Ramos (cell line): ENCODE results near the gene PPME1.

Experiments used
- in situ Hi-C: fragments of 300-500 bp; cut with MboI; formaldehyde crosslinking; loops from one replicate; pipeline ENCODE4 v1.14.3; 2022; ENCODE audit warnings: low sequenced_read_pairs; ENCODE audit not compliant: unreplicated experiment

The PPME1 gene

DNA sequence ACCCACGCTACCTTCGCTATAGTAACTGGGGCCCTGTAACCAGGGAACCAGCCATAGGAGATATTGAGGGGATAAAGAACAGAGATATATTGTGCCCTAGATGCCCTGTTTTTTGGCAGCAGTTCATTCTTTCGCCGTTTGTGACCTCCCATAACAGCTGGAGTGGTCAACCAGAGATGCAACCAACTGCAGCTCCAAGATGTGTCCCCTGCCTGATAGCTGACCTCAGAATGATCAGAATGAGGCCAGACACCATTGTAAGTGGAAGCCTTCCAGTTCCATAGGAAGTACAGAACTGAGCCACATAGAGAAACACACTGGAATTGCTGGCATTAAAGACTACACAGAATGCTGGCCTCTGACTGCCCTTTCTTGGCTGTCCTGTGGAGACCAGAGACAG is 101.2 kb downstream of the PPME1 start:
- in situ Hi-C loops: no loop called here

GRCh38 chr11:74276581-74276980 is 105.5 kb downstream of the PPME1 start:
- in situ Hi-C loops: no loop called here

GRCh38 chr11:74278103-74278502 is 107.0 kb downstream of the PPME1 start:
- in situ Hi-C loops: no loop called here

- in situ Hi-C loops: no loop called here
Observed at GRCh38 chr11:74278721-74279161, 107.7 kb downstream of the PPME1 start.

- in situ Hi-C loops: no loop called here
Observed at GRCh38 chr11:74279256-74279655, 108.2 kb downstream of the PPME1 start.

GRCh38 chr11:74280494-74280893 is 109.4 kb downstream of the PPME1 start:
- in situ Hi-C loops: no loop called here

DNA sequence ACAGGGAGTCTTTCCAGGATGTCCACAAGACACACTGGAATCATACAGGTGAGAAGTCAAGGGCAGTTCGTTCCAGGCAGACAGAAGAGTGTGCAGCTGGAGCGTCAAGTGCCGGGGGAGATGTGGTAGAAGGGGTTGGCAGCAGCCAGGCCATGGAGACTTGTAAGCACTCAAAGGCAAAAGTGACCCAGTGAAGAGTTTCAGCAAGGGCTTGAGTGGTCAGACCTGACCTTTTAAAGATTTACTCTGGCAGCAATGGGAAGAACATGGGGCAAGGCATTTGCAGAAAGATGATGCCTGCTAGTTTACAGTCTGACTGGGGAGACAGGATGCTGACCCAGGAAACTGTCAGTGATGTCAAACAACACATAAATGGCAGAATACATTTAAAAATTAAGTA is 111.3 kb downstream of the PPME1 start:
- in situ Hi-C loops: no loop called here

DNA sequence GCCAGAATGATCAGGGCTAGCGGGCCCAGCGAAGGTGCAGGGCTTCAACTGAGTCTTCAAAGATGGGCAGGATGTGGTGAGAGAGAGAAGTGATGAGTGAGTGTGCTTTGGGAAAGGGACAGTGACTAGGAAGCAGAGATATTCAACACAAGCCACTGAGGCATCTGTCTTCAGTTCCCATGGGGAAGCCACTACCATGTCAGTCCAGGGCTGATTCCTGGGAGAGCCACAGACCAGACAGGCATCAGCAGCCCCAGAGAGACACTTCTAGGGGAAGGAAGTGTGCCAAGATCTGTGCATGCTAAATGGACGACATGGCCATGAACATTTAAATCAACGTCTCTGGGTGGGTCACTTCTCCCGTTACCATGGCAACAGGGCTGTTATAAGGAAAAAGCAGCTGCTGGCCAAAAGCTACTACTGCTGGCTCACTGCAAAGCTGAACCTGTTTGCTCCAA is 111.9 kb downstream of the PPME1 start:
- in situ Hi-C loops: no loop called here

DNA sequence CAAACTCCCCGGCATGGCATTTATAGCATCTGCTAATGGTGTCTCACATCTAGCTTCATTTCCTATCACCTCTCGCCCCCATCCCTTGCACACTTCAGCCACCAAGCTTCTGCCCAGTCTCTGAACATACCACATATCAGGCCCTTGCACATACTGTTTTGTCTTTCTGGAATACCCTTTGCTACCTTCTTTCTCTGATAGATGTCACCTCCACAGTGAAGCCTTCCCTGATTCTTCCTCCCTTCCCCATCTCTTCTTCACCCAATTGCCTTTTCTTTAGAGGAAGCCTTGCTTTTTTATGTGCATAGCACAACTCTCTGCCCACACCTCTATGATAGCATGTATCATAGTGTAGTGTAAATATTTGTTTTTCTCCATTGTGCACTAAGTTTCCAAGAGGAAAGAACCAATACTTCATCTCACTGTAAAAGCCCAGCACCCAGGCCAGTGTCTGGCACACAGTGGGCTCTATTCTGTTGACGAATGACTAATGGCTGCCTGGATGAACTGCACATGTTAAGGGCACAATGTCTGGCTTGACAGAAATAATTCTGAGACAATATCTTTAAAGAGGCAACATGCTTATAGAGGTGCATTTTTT is 112.6 kb downstream of the PPME1 start:
- in situ Hi-C loops: no loop called here

DNA sequence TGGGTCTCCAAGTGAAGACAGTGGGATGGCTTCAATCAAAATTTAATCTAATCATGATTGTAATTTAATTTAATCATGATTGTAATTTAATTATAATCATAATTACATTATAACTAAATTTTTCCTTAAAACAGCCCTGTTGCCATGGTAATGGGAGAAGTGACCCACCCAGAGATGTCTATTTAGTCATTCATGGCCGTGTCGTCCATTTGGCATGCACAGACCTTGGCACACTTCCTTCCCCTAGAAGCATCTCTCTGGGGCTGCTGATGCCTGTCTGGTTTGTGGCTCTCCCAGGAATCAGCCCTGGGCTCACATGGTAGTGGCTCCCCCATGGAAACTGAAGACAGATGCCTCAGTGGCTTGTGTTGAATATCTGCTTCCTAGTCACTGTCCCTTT is 113.4 kb downstream of the PPME1 start:
- in situ Hi-C loops: no loop called here

GRCh38 chr11:74288161-74288560 is 117.1 kb downstream of the PPME1 start:
- in situ Hi-C loops: no loop called here

- in situ Hi-C loops: no loop called here
Observed at GRCh38 chr11:74288911-74289310, 117.8 kb downstream of the PPME1 start.

DNA sequence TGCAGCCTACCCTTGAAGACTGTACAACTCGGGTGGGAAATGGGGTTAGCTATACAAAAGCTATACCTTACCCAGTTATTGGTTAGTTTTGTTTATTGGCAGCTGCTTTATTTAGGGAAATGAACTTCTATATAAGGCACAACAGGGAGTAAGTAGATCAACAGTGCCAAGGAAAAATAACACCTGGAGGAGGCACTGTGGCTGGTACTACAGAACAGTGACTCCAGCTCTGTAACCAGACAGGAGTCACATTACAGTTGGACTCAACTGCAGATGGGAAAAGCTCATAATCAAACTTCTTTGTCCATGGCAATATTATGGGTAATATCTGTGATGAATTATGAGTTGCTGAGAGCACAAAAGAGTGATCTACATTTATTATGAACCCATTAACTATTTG is 126.4 kb downstream of the PPME1 start:
- in situ Hi-C loops: no loop called here

DNA sequence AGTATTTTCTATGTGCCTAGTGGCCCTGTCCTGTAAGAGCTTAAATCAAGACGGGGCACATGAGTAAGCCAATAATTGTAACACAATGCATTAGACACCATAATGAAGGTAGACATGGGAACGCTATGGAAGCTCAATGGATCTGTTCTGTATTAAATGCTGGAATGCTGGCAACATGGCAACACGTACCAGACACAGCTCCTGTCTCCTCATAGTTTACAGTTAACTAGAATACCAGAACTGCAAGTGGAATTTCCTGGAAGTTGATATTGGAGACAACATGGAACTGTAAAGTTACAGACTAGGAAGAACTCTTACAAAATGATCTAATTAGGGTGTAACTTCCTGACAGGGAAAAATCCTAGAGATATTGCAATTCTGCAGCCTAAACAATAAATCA is 127.9 kb downstream of the PPME1 start:
- in situ Hi-C loops: no loop called here
